GM18909 (cell line): ENCODE data around the gene AGPS.
"Not testable (repeated sequence)": the region's sequence is repeated elsewhere in the genome, so short reads cannot be mapped to it uniquely, and the experiment has no call there.

ENCODE experiments used
- ATAC-seq: cut with Tn5 transposase; IDR thresholded peaks from one replicate; pipeline ENCODE4 v1.9.1; 2021; ENCODE audit warnings: mild to moderate bottlenecking; ENCODE audit not compliant: unreplicated experiment, poor library complexity

The AGPS gene

GRCh38 chr2:177392373-177393202 is at the start of gene AGPS:
AGPS (plus strand) TSS chr2:177392773; CDS start chr2:177392790, 17 bp downstream.
- ATAC-seq = peak; percentile 93

- ATAC-seq = no peak
Measured at GRCh38 chr2:177343773-177344172, 48.8 kb upstream of the AGPS start.

- ATAC-seq = no peak
Measured at GRCh38 chr2:177344316-177344715, 48.3 kb upstream of the AGPS start.

- no peak for ATAC-seq
Measured at GRCh38 chr2:177346192-177346591, 46.4 kb upstream of the AGPS start.

- no peak for ATAC-seq
Measured at GRCh38 chr2:177347570-177347969, 45.0 kb upstream of the AGPS start.

GRCh38 chr2:177348118-177348654 is 44.4 kb upstream of the AGPS start:
- no peak for ATAC-seq

- peak; percentile 59 for ATAC-seq
Measured at GRCh38 chr2:177348733-177349693, 43.6 kb upstream of the AGPS start.

GRCh38 chr2:177350624-177351023 is 41.9 kb upstream of the AGPS start:
- ATAC-seq = not testable (repeated sequence)

- ATAC-seq = not testable (repeated sequence)
Measured at GRCh38 chr2:177351121-177351520, 41.5 kb upstream of the AGPS start.

GRCh38 chr2:177352441-177353186 is 40.0 kb upstream of the AGPS start:
- ATAC-seq = no peak

GRCh38 chr2:177353187-177353478 is 39.4 kb upstream of the AGPS start:
- no peak for ATAC-seq

GRCh38 chr2:177354541-177354940 is 38.0 kb upstream of the AGPS start:
- not testable (repeated sequence) for ATAC-seq

GRCh38 chr2:177355874-177356273 is 36.7 kb upstream of the AGPS start:
- ATAC-seq = no peak

GRCh38 chr2:177359836-177360595 is 32.6 kb upstream of the AGPS start:
- ATAC-seq = no peak

- ATAC-seq = no peak
Measured at GRCh38 chr2:177362499-177362898, 30.1 kb upstream of the AGPS start.

GRCh38 chr2:177363332-177363731 is 29.2 kb upstream of the AGPS start:
- no peak for ATAC-seq

- not testable (repeated sequence) for ATAC-seq
Measured at GRCh38 chr2:177365764-177366163, 26.8 kb upstream of the AGPS start.

- ATAC-seq = not testable (repeated sequence)
Measured at GRCh38 chr2:177368023-177368422, 24.6 kb upstream of the AGPS start.

GRCh38 chr2:177379354-177379753 is 13.2 kb upstream of the AGPS start:
- no peak for ATAC-seq

GRCh38 chr2:177380181-177380580 is 12.4 kb upstream of the AGPS start:
- ATAC-seq = no peak
